Large intestine (tissue), 3 donors: ENCODE measurements around the gene PTPRN2. TPM values are rescaled to one million over a fixed set of nuclear protein-coding genes. Genes with fewer than 3 reads are reported as not detected.

ENCODE experiments used
- DNase-seq, 2 donors: peaks; one replicate each; pipeline versions ENCODE4 v3.0.0 to v3.0.0-alpha.2; 2013
- H3K27ac ChIP-seq: one replicate; pipeline ENCODE4 v1.5.1; 2013; ENCODE audit warnings: low read length
- H3K27me3 ChIP-seq: 2 replicates; pipeline ENCODE4 v1.6.1; 2013; ENCODE audit warnings: low read length; ENCODE audit not compliant: control insufficient read depth, insufficient read depth
- H3K36me3 ChIP-seq: 2 replicates; pipeline ENCODE4 v1.6.1; 2013; ENCODE audit warnings: low read length; ENCODE audit not compliant: control insufficient read depth, insufficient read depth
- H3K4me1 ChIP-seq: one replicate; pipeline ENCODE4 v1.6.1; 2013; ENCODE audit warnings: low read length; ENCODE audit not compliant: control insufficient read depth, insufficient read depth
- H3K4me3 ChIP-seq: one replicate; pipeline ENCODE4 v1.5.1; 2013; ENCODE audit warnings: low read length
- H3K9me3 ChIP-seq: one replicate; pipeline ENCODE4 v1.6.1; 2013; ENCODE audit warnings: mild to moderate bottlenecking, low read depth, low read length, moderate library complexity; ENCODE audit not compliant: control insufficient read depth
- WGBS: methylation state at CpG from one replicate; pipeline ENCODE4 v1.1.5; 2013; ENCODE audit warnings: low lambda C conversion rate; ENCODE audit not compliant: insufficient coverage; 5-methylcytosine and 5-hydroxymethylcytosine counted together
- polyA plus RNA-seq: library from polyadenylated mRNA; unstranded; fragments of 120-200 nt; gene quantifications from one replicate; pipeline ENCODE4 v1.2.1, GENCODE V29; 2013

The PTPRN2 gene
- polyA plus RNA-seq, 1 donor, result 13.4 TPM

DNA sequence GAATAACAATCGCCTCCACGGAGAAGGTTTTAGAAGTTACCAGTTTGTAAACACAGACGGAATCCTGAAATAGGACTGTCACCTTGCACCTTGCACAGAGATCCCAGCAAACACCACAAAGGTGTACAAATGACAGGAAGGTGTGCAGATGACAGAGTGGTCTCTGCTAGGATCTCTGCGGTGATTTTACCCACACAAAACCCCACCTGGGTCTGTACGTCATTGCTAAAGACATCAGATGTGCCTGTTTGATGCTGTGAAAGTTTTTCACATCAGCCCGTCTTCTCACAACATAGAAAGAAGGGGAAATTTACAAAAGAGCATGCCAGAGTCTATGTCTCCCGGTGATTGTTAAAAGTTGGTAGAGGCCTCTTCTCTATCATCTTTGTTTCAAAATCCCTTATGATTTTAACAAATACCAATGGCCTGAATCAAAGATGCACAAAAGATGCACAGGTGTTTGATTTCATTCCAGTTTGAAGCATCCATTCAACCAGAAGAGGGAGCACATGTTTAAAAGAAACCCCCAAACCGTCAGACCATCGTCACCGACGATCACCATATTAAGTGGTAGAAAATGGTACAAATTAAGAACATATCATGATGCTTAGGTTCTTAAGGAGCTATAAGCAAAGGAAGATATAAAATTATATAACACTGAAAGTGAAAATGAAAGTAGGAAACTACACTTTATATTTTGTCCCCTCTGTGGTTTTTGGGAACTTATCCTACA is 576.5 kb downstream of the PTPRN2 start:
- Histone ChIP-seq H3K27ac (no peak overlapping the region), H3K36me3 (no peaks in the 10 kb centered on the region), H3K27me3 (no peaks in the 10 kb centered on the region), H3K4me1 (no peaks in the 10 kb centered on the region), H3K9me3 (no peaks in the 10 kb centered on the region), H3K4me3 (no peak overlapping the region)
- WGBS, result 80% methylated on average over 1 of the region's 11 CpGs
- no peak for DNase-seq

DNA sequence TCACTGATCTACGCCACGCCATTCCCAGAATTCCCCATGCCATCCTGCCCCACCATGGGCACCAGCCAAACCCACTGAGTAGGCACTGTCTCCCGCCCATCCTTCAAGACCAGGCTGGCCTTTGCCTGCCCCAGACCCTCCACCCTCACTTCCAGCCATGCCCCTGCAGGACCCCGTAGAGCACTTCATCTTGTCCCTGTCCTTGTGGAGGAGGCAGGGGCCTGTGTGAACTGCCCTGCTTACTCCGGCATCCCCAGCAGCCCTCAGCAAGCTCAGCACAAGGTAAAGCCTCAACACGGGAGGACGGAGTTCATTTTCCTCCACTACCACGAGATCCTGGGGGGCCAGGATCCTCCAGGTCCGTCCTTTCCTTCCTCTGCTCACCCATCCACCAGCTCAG is 577.7 kb downstream of the PTPRN2 start:
- Histone ChIP-seq H3K9me3 (no peaks in the 10 kb centered on the region), H3K36me3 (no peaks in the 10 kb centered on the region), H3K27ac (no peak overlapping the region), H3K27me3 (no peaks in the 10 kb centered on the region), H3K4me1 (no peaks in the 10 kb centered on the region), H3K4me3 (no peak overlapping the region)
- no peak for DNase-seq
- no CpG with 5 or more reads among the region's 9 CpGs for WGBS

DNA sequence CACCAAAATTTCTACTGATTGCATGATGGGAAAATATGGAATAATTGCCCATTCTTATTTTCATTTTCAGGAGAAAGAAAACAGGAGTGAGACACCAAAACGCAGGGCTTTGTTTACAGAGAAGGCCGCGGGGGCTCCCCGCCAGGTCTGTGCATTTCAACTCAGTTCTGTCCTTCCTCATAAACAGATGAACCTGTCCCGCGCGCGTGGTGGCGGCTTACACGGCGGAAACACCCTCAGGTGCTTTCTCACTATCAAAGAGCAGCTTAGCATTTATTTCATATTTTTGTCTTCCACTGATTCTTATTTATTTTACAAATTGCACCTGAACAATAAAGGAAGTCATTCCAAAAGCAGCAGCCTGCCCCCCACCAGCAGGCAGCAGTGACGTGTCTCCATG is 579.4 kb downstream of the PTPRN2 start:
- H3K4me1 ChIP-seq, result no peaks in the 10 kb centered on the region
- DNase-seq, result no peak
- H3K36me3 ChIP-seq, result no peaks in the 10 kb centered on the region
- H3K4me3 ChIP-seq, result no peak overlapping the region
- H3K27me3 ChIP-seq, result no peaks in the 10 kb centered on the region
- no CpG with 5 or more reads among the region's 12 CpGs for WGBS
- no peak overlapping the region for H3K27ac ChIP-seq
- no peaks in the 10 kb centered on the region for H3K9me3 ChIP-seq

DNA sequence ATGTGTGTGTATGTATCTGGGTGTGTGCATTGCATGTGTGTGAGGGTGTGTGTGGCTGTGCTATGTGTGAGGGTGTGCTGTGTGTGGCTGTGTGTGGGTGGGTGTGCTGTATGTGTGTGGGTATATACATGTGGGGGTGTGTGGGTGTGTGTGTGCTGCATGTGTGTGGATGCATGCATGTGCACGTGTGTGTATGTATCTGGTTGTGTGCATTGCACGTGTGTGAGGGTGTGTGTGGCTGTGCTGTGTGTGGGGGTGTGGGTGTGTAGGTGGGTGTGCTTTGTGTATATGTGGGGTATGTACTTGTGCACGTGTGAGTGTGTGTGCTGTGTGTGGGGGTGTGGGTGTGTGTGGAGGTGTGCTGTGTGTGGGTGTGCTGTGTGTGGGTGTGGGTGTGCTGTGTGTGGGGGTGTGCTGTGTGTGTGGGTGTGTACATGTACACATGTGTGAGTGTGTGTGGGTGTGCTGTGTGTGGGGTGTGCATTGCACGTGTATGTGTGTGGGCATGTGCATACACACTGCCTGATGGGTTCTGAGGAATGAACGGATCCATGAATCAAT is 579.8 kb downstream of the PTPRN2 start:
- no CpG with 5 or more reads among the region's 5 CpGs for WGBS
- no peaks in the 10 kb centered on the region for H3K4me1 ChIP-seq
- no peaks in the 10 kb centered on the region for H3K9me3 ChIP-seq
- DNase-seq, result no peak
- no peak overlapping the region for H3K27ac ChIP-seq
- H3K36me3 ChIP-seq, result no peaks in the 10 kb centered on the region
- H3K4me3 ChIP-seq, result no peak overlapping the region
- H3K27me3 ChIP-seq, result no peaks in the 10 kb centered on the region

DNA sequence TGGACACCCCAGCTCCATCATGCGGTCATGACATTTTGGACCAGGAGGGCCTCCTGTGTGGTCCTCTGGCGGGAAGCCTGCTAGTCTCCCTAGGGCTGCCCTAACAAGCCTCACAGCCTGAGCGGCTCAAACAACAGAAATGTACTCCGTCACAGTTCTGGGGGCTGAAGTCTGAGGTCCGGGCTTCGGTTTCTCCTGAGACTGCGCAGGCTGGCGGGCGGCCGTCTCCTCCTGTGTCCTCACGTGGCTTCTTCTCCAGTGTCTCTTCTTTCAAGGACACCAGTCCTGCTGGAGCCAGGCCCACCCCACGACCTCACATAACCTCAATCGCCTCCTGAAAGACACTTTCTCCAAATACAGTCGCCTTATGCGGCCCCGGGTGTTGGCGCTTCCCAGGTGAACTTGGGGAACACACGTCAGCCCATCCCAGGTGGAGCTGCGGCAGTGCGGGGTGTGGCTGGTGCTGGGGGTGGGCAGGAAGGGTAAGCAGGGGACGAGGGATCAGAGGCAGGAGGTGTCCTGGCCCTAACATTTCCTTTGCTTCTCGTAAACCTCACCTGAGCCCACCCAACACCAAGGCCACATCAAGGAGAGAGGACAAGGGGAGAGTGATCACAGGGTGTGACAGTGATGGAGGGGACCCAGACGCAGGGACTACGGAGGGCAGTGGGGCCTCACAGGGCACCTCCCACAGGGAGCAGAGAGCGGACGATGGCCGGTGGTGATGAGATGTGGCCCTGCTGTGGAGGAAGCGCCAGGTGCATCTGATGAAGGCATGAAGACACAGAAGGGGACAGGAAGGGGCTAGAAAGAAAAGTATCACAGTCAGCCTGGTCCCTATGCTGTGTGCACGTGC is 580.6 kb downstream of the PTPRN2 start:
- Histone ChIP-seq H3K4me3 (no peak overlapping the region), H3K27me3 (no peaks in the 10 kb centered on the region), H3K27ac (no peak overlapping the region), H3K9me3 (no peaks in the 10 kb centered on the region), H3K4me1 (no peaks in the 10 kb centered on the region), H3K36me3 (no peaks in the 10 kb centered on the region)
- WGBS, result 91% methylated on average over 6 of the region's 29 CpGs
- DNase-seq, result no peak

DNA sequence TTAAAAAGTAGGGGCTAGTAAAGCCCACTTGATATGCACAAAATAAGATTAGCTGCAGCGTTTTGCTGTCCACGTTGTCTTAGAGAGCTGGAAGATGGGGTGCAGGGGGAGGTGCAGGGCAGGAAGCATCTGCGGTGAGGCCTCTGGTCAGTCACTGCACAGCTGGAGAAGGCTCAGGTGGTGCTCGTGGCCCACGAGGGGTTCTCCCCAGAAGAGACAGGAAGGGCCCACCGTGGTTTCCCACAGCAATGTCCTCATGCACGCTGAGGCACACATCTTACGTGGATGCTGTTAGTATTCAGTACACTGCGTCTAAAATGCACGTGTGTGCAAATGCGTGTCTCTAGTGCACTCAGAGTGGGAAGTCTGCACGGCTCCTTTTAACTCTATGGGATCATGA is 582.1 kb downstream of the PTPRN2 start:
- Histone ChIP-seq H3K27ac (no peak overlapping the region), H3K9me3 (no peaks in the 10 kb centered on the region), H3K4me3 (no peak overlapping the region), H3K36me3 (no peaks in the 10 kb centered on the region), H3K27me3 (no peaks in the 10 kb centered on the region), H3K4me1 (no peaks in the 10 kb centered on the region)
- 90% methylated on average over 2 of the region's 12 CpGs for WGBS
- no peak for DNase-seq

DNA sequence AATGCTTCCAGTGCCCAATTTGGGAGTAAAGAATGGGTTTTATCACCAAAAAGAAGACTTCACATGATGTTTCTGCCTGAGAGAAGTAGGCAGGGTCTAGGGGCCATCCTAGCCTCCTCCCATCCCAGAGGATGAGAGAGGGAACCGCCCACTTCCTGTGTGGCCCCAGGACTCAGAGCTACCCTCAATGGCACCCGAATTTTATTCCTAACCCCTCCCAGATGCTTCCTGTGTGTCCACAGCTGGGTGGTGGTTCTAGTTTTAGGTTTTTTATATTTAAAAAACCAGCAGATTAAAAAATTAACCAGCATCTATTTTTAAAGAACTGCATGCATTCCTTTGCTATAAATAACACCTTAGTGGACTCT is 583.5 kb downstream of the PTPRN2 start:
- WGBS, result no CpG with 5 or more reads among the region's 2 CpGs
- no peaks in the 10 kb centered on the region for H3K27me3 ChIP-seq
- H3K4me1 ChIP-seq, result no peaks in the 10 kb centered on the region
- no peak overlapping the region for H3K4me3 ChIP-seq
- no peak for DNase-seq
- H3K9me3 ChIP-seq, result no peaks in the 10 kb centered on the region
- no peak overlapping the region for H3K27ac ChIP-seq
- no peaks in the 10 kb centered on the region for H3K36me3 ChIP-seq

DNA sequence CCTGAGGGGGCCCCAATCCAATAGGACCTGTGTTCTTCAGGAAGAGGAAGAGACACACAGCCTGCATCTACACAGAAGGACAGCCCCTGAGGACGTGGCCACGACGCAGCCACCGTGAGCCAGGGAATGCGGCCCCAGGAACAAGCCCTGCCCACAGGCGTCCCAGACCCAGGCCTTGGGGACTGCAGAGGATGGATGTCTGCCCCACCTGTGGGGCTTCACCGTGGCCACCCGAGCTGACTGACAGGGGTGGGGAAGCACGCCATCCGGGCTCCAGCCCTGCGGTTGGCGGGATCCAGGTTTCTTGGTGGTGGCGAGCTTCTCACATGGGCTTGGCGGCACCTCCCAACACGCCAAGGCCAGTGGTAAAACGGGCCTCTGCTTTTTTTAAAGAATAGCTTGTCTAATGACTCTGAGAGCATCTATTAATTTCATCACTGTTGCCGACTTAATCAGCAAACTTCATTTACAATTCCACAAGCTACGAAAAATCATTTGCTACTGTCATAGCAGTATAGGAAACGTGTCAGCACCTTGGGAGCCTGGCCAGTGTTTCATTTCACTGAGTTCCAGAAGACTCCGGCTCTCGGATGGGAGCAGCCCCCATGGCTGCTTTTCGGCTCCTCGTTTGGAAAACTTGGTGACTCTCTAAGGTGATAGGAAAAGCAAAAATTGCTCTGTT is 584.0 kb downstream of the PTPRN2 start:
- Histone ChIP-seq H3K9me3 (no peaks in the 10 kb centered on the region), H3K27me3 (no peaks in the 10 kb centered on the region), H3K36me3 (no peaks in the 10 kb centered on the region), H3K27ac (no peak overlapping the region), H3K4me3 (no peak overlapping the region), H3K4me1 (no peaks in the 10 kb centered on the region)
- DNase-seq, result no peak
- 60% methylated on average over 1 of the region's 23 CpGs for WGBS

DNA sequence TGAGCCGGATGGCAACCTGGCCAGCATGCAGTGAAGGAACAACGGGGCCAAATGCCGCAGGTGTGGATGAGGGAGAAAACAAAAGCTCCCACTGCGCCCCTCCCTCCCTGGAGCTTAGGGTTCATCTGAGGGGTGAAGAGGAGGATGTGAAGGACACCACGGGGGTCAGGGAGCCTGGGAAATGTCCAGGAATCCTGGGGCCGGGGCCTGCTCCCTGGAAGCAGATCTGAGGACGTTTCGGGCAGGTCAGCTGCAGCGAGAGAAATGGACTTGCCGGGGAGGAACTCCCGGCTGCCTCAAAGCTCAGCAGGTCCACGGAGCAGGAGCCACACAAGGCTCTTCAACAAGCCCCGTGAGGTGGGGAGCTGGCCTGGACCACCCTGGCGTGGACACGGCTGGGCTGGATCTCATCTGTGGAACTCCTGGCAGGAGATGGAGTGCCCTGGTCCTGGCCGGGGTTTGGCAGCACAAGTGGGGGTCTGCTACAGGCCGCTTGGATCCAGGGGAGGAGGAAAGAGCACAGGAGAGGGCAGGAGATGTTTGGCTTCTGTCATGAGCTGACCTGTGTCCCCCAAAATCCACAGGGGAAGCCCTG is 585.0 kb downstream of the PTPRN2 start:
- WGBS, result no CpG with 5 or more reads among the region's 17 CpGs
- Histone ChIP-seq H3K4me1 (no peaks in the 10 kb centered on the region), H3K27ac (no peak overlapping the region), H3K4me3 (no peak overlapping the region), H3K27me3 (no peaks in the 10 kb centered on the region), H3K36me3 (no peaks in the 10 kb centered on the region), H3K9me3 (no peaks in the 10 kb centered on the region)
- DNase-seq, result no peak
